GM19193 (cell line): ENCODE results near the gene NOD2.

Experiments
- POLR2A ChIP-seq: IDR thresholded peaks from 4 replicates; pipeline ENCODE4 v1.6.1; 2011; ENCODE audit not compliant: insufficient read depth, insufficient read length; ENCODE audit errors: extremely low read depth

Gene NOD2

DNA sequence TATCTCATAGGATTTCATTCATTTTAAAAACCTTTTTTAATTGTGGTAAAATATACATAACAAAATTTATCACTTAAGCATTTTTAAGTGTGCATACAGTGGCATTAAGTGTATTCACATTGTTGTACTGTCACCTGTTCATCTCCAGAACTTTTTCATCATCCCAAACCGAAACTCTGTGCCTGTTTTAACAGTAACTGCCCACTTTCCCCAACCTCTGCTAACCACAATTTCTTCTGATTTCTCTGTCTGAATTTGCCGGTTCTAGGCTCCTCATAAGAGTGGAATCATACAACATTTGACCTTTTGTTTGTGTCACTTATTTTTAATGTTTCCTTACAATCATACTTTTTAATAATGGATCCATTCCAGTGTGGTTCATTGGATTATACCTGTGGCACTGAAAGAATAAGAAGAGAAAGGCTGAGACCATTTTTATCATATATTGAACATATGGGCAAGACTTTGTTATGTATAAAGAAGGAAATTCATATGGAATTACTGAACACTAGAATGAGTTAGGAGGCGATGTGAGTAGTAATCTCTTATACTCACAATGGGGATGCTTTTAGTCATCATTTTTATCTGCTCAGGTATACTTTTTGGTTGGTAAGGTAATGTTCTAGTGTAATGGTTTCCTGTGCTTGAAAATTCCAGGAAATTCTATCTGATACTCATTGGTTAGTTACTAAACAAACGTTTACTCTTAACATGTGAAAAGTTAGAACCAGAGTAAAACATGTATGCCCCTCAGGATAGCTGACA is 59.2 kb downstream of the NOD2 start:
- no peak for TF ChIP-seq POLR2A

DNA sequence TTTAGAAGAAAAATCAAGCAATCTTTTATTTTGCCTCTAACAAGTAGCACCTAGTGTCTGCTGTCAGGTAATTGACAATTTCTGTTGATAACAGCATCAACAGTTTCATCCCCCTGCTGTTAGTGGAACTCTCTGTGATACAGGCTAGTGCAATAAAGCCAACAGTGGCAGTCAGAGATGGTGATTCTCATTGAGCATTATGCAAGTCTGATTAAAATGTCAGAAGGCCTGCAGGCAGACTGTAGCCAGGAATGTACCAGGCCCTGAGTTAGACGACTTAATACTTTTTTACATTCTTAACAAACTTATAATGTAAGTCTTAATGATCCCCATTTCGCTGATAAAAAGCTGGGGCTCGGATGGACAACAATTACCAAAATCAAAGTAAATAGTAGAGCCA is 63.1 kb downstream of the NOD2 start:
- TF ChIP-seq POLR2A = no peak

DNA sequence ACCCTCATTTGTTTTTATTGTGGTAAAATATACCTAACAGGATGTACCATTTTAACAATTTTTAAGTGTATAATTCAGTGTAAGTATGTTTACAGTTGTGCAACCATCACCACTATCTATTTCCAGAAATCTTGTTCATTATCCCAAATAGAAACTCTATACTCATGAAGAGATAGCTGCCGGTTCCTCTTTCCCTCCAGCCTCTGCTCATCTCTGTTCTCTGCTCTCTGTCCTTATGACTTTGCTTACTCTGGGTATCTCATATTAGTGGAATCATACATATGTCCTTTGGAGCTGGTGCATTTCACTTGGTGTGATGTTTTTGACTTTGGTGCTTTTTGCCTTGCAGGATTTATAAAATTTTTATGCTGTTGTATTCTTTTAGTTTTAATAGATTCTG is 67.9 kb downstream of the NOD2 start:
- no peak for TF ChIP-seq POLR2A

DNA sequence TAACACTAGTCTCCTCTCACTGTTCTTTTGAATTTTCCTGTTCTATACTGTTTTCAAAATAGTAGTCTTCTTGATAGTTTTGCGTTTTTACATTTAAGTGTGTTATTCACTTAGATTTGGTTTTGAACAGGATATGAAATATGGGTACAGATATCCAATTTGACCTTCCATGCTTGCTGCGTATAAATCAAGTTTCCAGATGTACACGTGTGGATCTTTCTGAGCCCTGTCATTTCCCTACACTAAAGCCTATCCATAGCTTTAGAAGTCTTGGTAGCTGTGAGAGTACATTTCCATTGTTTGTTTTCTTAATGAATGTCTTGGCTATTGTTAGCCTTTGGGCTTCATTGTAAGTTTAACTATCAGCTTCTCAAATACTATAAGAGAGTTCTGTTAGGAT is 68.8 kb downstream of the NOD2 start:
- no peak for TF ChIP-seq POLR2A

DNA sequence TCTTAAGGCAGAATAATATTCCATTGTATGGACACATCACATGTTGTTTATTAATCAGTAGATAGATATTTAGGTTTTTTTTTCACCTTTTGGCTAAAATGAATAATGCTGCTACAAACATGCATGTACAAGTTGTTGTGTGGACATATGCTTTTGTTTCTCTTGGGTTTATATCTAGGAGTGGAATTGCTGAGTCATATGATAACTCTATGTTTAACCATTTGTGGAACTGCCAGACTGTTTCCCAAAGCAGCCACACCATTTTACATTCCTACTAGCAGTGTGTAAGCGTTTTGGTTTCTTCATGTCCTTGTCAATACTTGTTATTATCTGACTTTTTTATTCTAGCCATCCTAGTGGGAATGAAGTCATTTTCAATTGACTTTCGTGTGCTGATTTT is 69.8 kb downstream of the NOD2 start:
- no peak for TF ChIP-seq POLR2A

DNA sequence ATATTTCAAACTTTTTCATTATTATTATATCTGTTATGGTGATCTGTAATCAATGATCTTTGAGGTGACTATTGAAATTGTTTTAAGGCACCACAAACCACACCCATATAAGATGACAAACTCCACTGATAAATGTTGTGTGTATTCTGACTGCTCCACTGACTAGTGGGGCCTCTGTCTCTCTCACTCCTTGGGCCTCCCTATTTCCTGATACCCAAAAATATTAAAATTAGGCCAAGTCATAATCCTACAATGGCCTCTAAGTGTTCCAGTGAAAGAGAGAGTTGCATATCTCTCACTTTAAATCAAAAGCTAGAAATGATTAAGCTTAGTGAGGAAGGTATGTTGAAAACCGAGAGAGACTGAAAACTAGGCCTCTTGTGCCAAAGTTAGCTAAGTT is 71.9 kb downstream of the NOD2 start:
- no peak for TF ChIP-seq POLR2A

DNA sequence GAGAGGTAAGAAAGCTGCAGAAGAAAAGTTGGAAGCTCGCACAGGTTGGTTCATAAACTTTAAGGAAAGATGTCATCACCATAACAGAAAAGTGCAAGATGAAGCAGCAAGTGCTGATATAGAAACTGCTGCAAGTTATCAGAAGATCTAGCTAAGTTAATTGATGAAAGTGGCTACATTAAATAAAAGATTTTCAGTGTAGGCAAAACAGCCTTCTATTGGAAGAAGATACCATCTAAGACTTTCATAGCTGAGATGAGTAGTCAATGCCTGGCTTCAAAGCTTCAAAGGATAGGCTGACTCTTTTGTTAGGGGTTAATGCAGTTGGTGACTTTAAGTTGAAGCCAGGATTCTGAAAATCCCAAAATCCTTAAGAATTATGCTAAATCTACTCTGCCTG is 72.5 kb downstream of the NOD2 start:
- no peak for TF ChIP-seq POLR2A

DNA sequence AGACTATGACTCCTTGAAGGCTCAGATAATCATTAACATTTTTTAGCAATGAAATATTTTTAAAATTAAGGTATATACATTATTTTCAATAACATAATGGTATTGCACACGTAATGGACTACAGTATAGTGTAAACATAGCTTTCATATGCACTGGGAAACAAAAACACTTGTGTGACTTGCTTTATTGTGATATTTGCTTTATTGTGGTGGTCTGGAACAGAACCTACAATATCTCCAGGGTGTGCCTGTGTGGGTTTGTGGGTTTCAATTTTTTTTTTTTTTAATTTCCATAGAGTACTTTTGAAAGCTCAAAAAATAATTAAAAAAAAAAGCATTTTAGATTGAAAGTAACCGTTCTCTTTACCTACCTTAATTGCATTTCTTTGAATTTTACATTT is 73.8 kb downstream of the NOD2 start:
- no peak for TF ChIP-seq POLR2A

DNA sequence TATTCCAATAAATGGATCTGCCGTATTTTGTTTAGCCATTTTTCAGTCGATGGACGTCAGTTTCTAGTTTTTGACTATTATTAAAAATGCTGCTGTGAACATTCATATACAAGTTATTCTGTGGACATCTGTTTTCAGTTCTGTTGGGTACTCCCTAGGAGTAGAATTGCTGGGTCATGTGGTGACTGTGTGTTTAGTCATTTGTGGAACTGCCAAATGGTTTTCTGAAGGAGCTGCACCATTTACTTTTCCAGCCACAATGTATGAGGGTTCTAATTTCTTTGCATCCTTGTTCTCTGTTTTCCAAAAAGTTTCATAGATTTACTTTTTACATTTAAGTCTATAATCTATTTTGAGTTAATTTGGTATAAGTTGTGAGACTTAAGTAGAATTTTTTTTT is 78.0 kb downstream of the NOD2 start:
- TF ChIP-seq POLR2A = no peak

DNA sequence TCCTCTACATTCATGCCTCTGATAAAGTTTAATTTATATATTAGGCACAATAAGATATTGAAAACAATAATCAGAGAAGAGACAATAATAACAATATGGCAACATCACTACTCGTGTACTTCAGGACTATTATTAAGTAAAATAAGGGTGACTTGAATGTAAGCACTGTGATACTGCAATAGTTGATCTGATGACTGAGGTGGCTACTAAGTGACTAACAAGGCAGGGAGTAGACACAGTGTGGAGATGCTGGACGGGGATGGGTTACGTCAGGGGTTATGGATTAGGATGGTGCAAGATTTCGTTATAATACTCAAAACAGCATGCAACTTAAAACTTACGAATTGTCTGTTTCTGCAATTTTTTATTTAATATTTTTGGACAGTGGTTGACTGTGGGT is 81.0 kb downstream of the NOD2 start:
- TF ChIP-seq POLR2A = no peak

DNA sequence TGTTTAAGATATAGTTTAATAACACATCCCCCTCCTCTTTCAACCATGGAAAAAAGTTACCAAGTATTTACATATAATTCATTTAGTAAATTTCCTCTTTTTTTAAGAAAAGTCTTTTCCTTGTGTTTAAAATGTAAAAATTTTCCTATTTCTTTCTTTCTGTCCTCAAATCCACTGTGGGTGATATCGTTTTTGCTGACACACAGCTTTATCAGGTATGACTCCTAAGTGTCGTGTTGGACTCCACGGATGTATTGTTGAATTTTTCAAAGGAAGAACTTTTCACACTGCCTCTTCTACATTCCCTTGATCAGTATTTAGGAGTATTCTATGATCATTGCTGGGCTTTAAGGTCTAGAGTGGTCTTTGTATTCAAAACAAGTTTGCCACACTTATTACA is 81.6 kb downstream of the NOD2 start:
- no peak for TF ChIP-seq POLR2A

DNA sequence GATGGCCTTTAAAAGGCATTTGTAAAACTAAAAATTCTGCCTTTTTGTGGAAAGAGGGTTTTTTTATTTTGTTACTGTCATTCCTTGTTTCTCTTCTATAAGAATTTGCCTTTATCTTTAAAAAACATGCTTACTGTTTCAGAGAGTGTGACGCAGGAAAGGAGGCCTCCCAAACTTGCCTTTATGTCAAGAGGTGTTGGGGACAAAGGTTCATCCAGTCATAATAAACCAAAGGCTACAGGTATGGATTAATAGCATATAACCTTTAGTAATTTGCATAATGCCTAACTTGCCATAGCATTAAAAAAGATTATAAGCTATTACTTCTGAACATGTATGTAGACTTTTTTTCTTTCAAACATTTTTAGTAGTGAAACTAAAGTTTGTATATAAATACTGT is 82.6 kb downstream of the NOD2 start:
- no peak for TF ChIP-seq POLR2A

DNA sequence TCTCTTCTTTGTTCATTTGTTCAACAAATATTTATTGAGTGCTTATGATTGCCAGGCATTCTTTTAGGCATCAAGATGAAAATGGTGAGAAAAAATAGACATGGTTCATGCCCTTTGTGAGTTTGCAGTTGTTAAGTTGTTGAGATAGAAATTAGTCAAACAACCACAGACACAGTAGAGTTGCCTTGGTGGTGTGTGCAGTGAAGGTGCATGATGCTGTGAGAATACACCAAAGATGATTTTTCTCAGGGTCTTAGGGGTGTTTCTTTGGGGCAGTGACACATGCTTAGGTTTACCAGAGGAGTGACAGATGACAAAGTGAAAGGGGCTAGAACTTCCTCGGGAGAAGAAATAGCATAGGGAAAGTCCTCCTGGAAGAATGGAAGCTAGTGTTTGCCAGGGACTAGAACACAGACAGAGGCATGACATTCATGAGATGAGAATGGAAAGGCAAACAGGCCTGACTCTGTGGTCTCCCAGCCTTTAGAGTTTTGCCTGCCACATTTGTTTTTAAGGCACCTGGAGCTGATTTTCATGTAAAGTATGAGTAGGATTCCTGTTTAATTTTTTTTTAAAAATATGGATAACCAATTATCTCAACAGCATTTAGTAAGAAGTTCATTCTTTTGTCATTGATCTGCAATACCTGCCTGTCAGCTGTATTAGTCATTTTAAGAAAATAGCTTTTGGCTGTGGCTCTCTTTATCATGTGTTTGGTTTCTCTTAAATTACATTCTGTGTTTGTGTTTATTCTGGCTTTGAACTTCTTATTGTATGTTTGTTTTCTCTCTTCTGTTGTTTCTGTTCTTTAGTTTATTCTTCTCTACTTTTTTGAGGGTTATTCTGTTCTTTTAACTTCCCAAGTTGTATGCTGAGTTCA is 85.1 kb downstream of the NOD2 start:
- no peak for TF ChIP-seq POLR2A

DNA sequence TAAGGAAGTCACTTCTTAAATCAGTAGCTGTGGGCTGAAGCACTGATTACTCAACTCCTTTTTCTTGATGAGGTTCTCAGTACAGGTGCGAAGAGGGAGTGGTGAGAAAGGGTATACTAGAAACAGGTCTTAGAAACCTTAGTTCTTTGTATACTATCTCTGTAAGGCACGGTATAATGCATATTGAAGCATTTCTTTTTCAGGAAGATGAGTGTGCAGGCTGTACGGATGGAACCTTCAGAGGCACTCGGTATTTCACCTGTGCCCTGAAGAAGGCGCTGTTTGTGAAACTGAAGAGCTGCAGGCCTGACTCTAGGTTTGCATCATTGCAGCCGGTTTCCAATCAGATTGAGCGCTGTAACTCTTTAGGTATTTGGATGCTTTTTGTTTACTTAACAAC is 87.6 kb downstream of the NOD2 start:
- TF ChIP-seq POLR2A = no peak

DNA sequence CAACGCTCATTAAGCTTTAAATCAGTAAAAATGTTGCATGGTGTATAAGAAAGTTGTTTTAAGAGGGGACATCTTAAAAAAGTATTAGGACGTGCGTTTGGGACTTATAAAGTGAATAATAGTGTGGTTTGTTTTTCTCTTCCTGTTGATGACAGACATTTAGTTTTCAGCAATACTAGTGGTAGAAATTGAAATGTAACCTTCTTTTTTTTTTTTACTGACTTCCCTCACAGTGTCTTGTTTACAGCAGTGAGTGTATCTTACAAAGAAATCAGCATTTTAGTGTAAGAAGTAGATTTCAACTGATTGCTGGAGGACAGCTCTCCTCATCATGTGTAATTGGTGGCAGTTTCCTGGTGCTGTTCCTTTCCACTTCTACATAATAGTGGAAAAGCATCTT is 88.1 kb downstream of the NOD2 start:
- TF ChIP-seq POLR2A = no peak
